GM21423 (cell line): ENCODE measurements around the gene NLGN3.
A peak's percentile ranks its signal among the peaks of the same experiment; 100 is the strongest.
"Not testable (repeated sequence)": the region's sequence is repeated elsewhere in the genome, so short reads cannot be mapped to it uniquely, and the experiment has no call there.

Experiments used
- ATAC-seq: cut with Tn5 transposase; IDR thresholded peaks from one replicate; pipeline ENCODE4 v1.9.1; 2021; ENCODE audit warnings: mild to moderate bottlenecking, moderate library complexity; ENCODE audit not compliant: unreplicated experiment

Gene NLGN3

DNA sequence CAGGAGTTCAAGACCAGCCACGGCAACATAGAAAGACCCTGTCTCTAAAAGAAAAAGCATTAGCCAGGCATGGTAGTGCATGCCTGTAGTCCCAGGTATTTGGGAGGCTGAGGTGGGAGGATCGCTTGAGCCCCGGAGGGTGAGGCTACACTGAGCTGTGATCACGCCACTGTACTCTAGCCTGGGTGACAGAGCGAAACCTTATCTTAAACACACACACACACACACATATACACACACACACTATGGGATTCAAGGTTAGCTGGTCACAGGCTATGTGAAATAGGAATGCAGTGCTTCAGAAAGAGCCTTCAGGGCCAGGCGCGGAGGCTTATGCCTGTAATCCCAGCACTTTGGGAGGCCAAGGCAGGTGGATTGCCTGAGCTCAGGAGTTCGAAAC, 23.5 kb downstream of the NLGN3 start:
- ATAC-seq = no peak

DNA sequence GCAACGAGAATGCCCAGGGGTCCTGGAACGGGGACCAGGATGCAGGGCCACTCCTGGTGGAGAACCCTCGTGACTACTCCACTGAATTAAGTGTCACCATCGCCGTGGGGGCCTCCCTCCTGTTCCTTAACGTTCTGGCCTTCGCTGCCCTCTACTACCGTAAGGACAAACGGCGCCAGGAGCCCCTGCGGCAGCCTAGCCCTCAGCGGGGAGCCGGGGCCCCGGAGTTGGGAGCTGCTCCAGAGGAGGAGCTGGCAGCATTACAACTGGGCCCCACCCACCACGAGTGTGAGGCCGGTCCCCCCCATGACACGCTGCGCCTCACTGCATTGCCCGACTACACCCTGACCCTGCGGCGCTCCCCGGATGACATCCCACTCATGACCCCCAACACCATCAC, 24.9 kb downstream of the NLGN3 start:
- ATAC-seq = no peak

DNA sequence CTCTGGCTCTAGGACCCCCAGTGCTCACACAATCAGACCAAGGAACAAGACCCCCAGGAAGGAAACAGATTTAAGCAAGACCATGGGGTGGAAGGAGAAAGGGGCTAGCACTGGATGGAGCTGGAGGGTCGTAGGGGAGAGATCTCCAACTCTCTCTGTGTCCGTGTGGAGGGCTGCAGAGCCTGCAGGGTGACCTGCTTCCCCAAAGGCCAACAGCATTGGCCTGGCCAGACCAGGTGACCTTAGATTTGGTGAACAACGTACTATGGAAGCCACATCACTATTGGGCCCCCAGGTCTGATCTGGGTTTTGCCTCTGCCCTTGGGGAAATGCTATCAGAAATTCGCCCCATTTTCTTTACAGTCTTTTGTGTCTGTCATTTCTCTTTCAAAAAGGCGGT, 26.0 kb downstream of the NLGN3 start:
- ATAC-seq = no peak

- ATAC-seq = no peak
Observed at GRCh38 chrX:71171110-71171801, 26.6 kb downstream of the NLGN3 start.

- ATAC-seq = no peak
Observed at GRCh38 chrX:71173440-71173839, 28.8 kb downstream of the NLGN3 start.

DNA sequence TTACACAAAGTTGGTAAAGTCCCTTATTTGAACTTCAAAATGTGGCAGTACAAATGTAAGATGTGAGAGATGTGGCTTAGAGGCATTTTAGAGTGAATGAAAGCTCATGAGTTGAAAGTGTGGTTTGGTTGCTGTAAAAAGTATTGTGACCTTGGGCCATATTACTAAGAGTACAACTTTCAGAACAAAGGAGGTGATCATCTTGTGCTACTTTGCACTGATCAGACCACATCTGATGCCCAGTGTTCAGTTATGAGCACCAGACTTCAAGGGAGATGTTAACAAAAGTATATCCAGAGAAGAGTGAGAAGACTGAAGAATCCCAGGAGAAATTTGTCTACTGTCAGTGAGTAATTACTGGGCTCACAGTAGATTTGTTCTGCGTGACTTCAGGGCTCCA, 30.2 kb downstream of the NLGN3 start:
- ATAC-seq = no peak

DNA sequence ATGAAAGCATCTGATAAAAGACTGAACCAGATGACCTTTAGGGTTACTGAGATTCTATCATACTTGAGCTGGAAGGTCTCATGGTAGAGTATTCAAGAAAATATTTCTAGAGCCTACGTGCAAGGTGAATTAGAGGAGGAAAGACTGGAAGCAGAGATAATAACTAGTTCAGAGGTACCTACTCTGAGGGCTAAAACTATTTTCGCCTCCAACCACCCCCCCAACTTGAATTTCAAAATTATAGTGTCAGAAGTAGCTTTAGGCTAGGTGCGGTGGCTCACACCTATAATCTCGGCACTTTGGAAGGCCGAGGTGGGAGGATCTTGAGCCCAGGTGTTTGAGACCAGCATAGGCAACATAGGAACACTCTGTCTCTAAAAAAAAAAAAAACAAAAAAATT, 30.9 kb downstream of the NLGN3 start:
- ATAC-seq = no peak

DNA sequence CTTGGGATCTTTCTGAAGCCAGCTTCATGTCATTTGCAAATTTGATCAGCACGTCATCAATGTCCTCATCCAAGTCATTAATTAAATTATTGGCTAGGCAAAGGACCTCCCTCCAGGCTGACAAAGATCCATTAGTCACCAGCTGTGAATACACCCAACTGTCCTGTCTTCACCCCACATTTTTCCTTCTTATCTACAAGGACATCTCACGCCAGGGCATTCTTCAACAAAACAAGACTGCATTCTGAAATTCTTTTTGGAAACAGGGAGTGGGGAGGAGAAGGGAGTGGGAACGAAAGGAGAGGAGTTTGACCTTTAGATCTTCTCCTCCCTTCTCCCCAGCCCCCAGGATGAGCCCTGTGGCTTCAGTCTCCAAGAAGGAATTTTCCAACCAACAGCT, 32.7 kb downstream of the NLGN3 start:
- ATAC-seq = no peak

DNA sequence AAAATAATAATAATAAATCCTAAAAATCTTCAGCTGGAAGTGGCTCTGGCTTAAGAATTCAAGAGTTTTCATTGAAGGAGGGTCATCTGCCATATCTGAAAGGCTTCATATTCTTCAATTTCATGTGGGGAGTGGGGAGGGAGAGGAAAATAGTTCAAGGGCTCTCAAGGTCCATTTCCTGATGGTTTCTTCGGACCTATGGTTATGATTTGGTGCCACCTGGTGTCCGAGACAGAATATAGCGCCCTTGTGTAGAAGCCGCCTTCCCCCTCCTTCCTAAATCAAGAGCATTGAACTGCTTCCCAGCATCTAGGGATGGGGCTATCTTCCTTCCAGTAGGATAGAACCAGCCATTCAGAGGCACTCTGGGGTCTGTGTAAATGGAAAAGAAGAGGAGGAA, 34.3 kb downstream of the NLGN3 start:
- no peak for ATAC-seq

DNA sequence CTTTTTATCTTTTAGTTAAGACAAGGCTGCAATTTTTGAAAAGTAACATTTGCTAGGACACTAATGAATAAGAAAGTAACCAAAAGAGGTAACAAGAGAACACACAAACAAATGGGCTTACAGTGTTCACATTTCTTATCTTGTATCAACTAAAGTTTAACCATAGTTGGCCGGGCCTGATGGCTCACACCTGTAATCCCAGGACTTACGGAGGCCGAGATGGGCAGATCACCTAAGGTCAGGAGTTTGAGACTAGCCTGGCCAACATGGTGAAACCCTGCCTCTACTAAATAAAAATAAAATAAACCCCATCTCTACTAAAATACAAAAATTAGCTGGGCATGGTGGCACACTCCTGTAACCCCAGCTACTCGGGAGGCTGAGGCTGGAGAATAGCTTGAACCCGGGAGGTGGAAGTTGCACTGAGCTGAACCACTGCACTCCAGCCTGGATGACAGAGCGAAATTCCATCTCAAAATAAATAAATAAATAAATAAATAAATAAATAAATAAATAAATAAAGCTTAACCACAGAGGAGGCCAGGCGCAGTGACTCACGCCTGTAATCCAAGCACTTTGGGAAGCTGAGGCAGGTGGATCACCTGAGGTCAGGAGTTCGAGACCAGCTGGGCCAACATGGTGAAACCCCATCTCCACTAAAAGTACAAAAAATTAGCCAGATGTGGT, 36.1 kb downstream of the NLGN3 start:
- not testable (repeated sequence) for ATAC-seq

DNA sequence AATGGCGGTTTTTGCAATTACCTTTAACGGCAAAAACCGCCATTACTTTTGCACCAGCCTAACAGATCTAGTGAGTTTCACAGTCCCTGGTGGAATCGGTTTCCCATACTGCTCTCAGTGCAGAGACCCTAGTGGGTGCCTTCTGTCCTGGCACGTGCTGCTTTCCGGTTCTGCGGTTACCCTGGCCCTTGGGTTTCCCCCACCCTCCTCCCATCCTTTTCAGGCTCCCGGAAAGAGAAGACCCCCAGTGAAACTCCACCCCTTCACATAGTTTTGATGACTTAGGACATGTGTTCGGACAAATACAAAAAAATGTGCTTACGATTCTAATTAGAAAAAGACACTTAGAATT, 36.9 kb downstream of the NLGN3 start:
- ATAC-seq = peak; percentile 30

- peak; percentile 86 for ATAC-seq
Observed at GRCh38 chrX:71181910-71182799, 37.5 kb downstream of the NLGN3 start.

- ATAC-seq = no peak
Observed at GRCh38 chrX:71182871-71183270, 38.2 kb downstream of the NLGN3 start.

DNA sequence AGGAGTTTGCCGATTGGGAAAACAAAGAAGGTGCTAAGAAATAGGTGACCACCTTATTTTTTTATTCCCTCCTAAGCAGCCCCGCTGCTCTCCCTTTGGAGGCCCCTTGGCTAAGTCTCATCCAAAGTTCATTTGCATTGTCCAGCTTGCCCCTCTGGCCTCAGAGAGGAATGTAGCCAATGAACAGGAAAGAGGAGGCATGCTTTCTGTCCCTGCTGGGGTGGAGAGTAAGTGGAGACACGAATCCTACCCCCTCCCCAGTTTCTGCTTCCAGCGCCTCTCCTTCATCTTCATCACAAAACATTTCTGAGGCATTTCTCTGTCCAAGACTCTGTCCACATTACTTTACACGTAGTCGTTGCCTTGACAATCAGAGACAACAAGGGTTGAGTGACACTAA, 38.7 kb downstream of the NLGN3 start:
- ATAC-seq = no peak

DNA sequence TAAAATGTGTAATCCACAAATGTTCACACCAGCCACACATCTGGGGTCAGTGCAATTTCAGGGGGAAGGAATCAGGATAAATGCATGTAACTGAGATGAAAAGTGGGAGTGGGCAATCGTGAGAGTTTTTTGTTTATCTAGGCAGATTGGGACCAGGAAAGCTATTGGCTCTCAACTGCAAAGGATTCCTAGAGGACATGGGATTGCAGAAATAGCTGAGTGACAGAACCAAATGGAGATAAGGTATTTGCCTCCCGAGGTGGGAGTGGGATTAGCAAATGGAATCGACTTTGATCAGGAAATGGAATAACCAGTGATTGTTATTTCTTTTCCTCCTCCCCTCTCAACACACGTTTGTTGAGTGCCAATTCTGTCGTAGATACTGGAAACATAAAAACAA, 39.5 kb downstream of the NLGN3 start:
- ATAC-seq = no peak

DNA sequence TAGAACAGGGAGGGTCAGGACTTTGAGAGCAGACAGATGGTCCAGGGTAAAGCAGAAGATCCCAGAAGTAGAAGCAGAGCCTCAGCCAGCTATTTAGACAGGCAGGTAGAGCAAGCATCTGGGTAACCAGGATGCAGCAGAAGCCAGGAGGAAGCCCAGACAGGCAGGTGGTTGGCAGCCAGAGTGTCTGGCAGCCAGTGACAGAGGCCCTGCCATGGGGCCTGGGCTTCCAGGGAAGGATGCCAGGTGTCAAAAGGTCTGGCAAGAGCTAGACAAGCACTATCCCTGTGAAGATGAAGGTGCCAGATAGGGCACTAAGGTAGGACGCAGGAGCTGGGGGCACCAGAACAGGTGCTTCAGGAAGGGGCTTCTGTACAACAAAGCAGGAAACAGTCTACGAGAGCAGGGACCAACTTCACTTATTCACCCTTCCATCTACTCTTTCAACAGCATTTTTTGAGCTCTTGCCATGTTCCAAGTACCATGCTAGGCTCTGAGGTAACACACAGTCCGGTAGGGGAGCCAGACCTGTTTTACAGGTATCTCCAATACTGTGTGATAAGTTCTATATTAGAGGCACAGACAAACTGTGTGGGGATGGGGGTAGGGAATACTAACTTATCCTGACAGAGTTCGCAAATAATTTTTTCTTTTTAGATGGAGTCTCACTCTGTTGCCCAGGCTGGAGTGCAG, 40.3 kb downstream of the NLGN3 start:
- no peak for ATAC-seq

GRCh38 chrX:71191248-71191647, 46.6 kb downstream of the NLGN3 start:
- ATAC-seq = no peak

- ATAC-seq = peak; percentile 64
Observed at GRCh38 chrX:71195964-71196649, 51.5 kb downstream of the NLGN3 start.

GRCh38 chrX:71198066-71198465, 53.4 kb downstream of the NLGN3 start:
- ATAC-seq = peak; percentile 71

- ATAC-seq = no peak
Observed at GRCh38 chrX:71199252-71200008, 54.8 kb downstream of the NLGN3 start.
